Brain microvascular endothelial cell (primary cell): Measurements from ENCODE around the gene NIPAL3.

Source experiments
- DNase-seq: peaks from one replicate; pipeline ENCODE4 v3.0.0-alpha.2; 2020
- H3K27ac ChIP-seq: fragments of 250-450 bp; sonication (Bioruptor Pico); 2 replicates; pipeline ENCODE4 v1.5.1; 2020; ENCODE audit warnings: mild to moderate bottlenecking, moderate library complexity
- H3K27me3 ChIP-seq: fragments of 250-450 bp; sonication (Bioruptor Pico); replicated peaks from 2 replicates; pipeline ENCODE4 v1.5.1; 2020; ENCODE audit warnings: mild to moderate bottlenecking
- H3K36me3 ChIP-seq: fragments of 250-450 bp; sonication (Bioruptor Pico); replicated peaks from 2 replicates; pipeline ENCODE4 v1.5.1; 2020; ENCODE audit warnings: mild to moderate bottlenecking
- H3K4me3 ChIP-seq: 2 replicates; pipeline ENCODE4 v1.5.1; 2011; ENCODE audit warnings: low read depth, mild to moderate bottlenecking, control low read depth, low read length, moderate library complexity
- in situ Hi-C: cut with HindIII; loops from 2 replicates; pipeline ENCODE4 v1.10.0; 2017; ENCODE audit warnings: low sequenced_read_pairs, low pct_ligation_motif_present
- TF ChIP-seq, protein P1 (sequence below): IDR thresholded peaks from 2 replicates; pipeline ENCODE4 v1.5.1; 2011; ENCODE audit warnings: low read depth, mild to moderate bottlenecking, moderate library complexity, low read length, control low read depth, inconsistent platforms; ENCODE audit errors: missing control alignments

NIPAL3 gene

DNA sequence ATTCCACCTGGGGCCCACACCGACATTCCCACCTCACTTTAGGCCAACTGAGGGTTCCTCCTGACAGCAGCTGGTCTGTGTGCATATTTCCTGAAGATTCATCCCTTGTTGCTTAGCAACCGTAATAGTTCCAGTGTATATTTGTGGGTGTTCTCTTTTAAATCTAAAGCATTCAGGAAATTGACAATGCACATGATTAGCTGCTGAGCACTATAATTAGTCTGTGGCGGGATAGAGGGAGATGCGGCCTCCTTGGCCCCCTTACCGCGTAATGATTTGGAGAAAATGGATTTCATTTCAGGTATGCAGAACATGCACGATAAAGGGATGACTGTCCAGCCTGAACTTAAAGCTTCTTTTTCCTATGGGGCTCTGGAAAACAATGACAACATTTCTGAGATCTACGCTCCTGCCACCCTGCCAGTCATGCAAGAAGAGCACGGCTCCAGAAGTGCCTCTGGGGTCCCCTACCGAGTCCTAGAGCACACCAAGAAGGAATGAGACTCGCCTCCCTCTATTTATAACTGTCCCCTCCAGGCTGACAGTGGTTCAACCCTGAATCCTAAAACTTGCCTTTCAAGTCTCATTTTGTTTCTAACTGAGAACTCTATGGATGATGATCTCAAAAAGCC lies 53.2 kb downstream of the NIPAL3 start:
- Histone ChIP-seq H3K27ac (no peak overlapping the region), H3K36me3 (no peaks in the 10 kb centered on the region), H3K4me3 (no peak overlapping the region), H3K27me3 (no peaks in the 10 kb centered on the region)
- TF ChIP-seq, protein P1, sequence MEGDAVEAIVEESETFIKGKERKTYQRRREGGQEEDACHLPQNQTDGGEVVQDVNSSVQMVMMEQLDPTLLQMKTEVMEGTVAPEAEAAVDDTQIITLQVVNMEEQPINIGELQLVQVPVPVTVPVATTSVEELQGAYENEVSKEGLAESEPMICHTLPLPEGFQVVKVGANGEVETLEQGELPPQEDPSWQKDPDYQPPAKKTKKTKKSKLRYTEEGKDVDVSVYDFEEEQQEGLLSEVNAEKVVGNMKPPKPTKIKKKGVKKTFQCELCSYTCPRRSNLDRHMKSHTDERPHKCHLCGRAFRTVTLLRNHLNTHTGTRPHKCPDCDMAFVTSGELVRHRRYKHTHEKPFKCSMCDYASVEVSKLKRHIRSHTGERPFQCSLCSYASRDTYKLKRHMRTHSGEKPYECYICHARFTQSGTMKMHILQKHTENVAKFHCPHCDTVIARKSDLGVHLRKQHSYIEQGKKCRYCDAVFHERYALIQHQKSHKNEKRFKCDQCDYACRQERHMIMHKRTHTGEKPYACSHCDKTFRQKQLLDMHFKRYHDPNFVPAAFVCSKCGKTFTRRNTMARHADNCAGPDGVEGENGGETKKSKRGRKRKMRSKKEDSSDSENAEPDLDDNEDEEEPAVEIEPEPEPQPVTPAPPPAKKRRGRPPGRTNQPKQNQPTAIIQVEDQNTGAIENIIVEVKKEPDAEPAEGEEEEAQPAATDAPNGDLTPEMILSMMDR: no peak
- DNase-seq: no peak
- in situ Hi-C loops: no loop called here

DNA sequence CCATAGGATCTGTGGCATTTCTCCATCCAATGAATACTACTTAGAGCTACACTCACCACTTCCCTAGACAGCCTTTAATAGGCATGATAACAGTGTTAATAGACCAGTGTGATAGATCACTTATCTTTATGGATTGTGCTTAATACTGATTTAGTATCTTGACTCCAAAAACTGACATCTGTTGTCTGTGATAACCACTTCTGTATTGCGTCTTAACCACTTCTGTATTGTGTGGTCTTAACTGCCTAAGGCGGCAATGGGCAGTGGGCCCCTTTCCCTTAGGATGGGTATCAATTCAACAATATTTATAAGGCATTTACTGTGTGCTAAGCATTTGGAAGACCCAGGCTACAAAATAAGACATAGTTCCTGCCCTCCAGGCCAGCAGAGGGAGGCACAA lies 55.0 kb downstream of the NIPAL3 start:
- H3K4me3 ChIP-seq: no peak overlapping the region
- no peak overlapping the region for H3K27ac ChIP-seq
- in situ Hi-C loops: no loop called here
- no peak for DNase-seq
- H3K36me3 ChIP-seq: no peaks in the 10 kb centered on the region
- TF ChIP-seq, protein P1: no peak
- no peaks in the 10 kb centered on the region for H3K27me3 ChIP-seq

DNA sequence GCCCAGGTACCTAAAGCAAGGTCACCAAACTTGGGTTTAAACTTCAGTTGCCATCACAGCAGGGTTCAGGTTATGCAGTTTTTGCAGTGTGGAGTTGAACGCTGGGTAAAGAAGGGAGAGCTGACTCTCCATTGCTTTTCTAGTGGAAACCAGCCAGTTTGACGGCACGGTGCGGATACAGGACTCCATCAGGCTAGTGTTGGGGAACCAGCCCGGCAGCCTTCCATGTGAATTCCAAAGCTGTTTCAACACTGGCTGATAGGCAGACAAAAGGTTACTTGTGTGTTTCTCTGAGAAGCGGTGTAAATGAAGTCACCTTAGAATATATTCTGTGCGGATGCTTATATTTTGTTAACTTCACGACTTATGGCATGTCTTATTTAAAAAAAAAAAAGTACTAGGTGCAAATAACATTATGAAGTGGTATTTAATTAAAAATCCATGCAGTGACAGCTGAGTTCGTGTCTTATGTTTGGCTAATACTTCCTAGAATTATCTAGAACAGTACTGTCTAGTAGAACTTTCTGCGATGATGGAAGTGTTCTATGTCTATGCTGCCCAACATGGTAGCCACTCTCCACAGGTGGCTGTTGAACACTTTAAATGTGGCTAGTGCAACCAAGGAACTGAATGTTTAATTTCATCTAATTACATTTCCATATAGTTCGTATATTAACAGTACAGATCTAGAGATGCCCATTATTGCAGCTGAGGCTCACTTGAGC lies 57.1 kb downstream of the NIPAL3 start:
- no peaks in the 10 kb centered on the region for H3K36me3 ChIP-seq
- H3K27me3 ChIP-seq: no peaks in the 10 kb centered on the region
- no peak overlapping the region for H3K27ac ChIP-seq
- no peak for DNase-seq
- TF ChIP-seq, protein P1: no peak
- in situ Hi-C loops: no loop called here
- no peak overlapping the region for H3K4me3 ChIP-seq

DNA sequence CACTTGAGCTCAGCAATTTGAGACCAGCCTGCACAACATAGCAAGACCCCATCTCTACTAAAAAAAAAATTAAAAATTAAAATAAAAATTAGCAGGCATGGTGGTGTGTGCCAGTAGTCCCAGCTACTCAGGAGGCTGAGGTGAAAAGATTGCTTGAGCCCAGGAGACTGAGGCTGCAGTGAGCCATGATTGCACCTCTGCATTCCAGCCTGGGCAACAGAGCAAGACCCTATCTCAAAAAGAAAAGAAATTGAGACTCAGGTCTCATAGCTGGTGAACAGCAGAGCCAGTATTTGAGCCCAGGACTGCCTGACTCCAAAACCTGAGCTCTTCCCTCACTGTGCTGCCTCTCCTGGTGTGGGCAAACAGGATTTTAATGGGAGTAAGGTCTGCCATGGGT lies 58.6 kb downstream of the NIPAL3 start:
- in situ Hi-C loops: no loop called here
- H3K4me3 ChIP-seq: no peak overlapping the region
- no peaks in the 10 kb centered on the region for H3K27me3 ChIP-seq
- no peak for DNase-seq
- H3K36me3 ChIP-seq: no peaks in the 10 kb centered on the region
- no peak overlapping the region for H3K27ac ChIP-seq
- TF ChIP-seq, protein P1: no peak

- H3K36me3 ChIP-seq: no peaks in the 10 kb centered on the region
Observed at GRCh38 chr1:24475700-24476099, 60.1 kb downstream of the NIPAL3 start.

More at GRCh38 chr1:24475700-24476099, 60.1 kb downstream of the NIPAL3 start:
- H3K4me3 ChIP-seq: no peak overlapping the region
- no peak overlapping the region for H3K27ac ChIP-seq
- no peaks in the 10 kb centered on the region for H3K27me3 ChIP-seq
- in situ Hi-C loops: no loop called here
- TF ChIP-seq, protein P1: no peak
- no peak for DNase-seq
